PC-9 (cell line): ENCODE data around the gene SLC13A2. TPM values are rescaled to one million over a fixed set of nuclear protein-coding genes. Genes with fewer than 3 reads are reported as not detected.
A peak's percentile ranks its signal among the peaks of the same experiment; 100 is the strongest.

ENCODE experiments used
- BruUV-seq: library from RNA; stranded (reverse); fragments of 400-500 nt; replicated peaks from 2 replicates; lab custom pipeline; 2021; lab: Mats Ljungman, UMichigan
- CTCF ChIA-PET: fragments of 300-600 bp; sonication (Branson Sonifier 250); formaldehyde crosslinking; loops from one replicate; lab custom pipeline; 2022; ENCODE audit warnings: antibody characterized with exemption; lab: Charles Lee
- POLR2A ChIA-PET: fragments of 300-600 bp; sonication (Branson Sonifier 250); formaldehyde crosslinking; loops from one replicate; lab custom pipeline; 2022; ENCODE audit warnings: antibody characterized with exemption; ENCODE audit not compliant: unreplicated experiment; lab: Charles Lee
- DNase-seq, 2 experiments: peaks; one replicate each; pipeline versions ENCODE4 v3.0.0 to v3.0.0-alpha.2; 2015 to 2022; ENCODE audit warnings: mixed read lengths in 1 of 2
- H2AFZ ChIP-seq: fragments of 200-600 bp; sonication (generic); 2 replicates; pipeline ENCODE4 v1.8.1; 2017; ENCODE audit warnings: antibody characterized with exemption
- H3F3A ChIP-seq: fragments of 200-600 bp; sonication (generic); 2 replicates; pipeline ENCODE4 v1.8.1; 2017; ENCODE audit warnings: antibody characterized with exemption, mild to moderate bottlenecking, low read depth; ENCODE audit not compliant: insufficient read depth
- H3K27ac ChIP-seq: fragments of 200-600 bp; sonication (generic); 2 replicates; pipeline ENCODE4 v1.6.1; 2016; ENCODE audit warnings: mixed run types
- H3K27me3 ChIP-seq: fragments of 200-600 bp; sonication (generic); 2 replicates; pipeline ENCODE4 v1.6.1; 2016; ENCODE audit warnings: low read depth, mixed run types; ENCODE audit not compliant: insufficient read depth
- H3K36me3 ChIP-seq: fragments of 200-600 bp; sonication (generic); 2 replicates; pipeline ENCODE4 v1.6.1; 2016; ENCODE audit warnings: low read depth, mixed run types
- H3K4me1 ChIP-seq: fragments of 200-600 bp; sonication (generic); replicated peaks from 2 replicates; pipeline ENCODE4 v1.6.1; 2016; ENCODE audit warnings: mixed run types; ENCODE audit not compliant: insufficient read depth
- H3K4me2 ChIP-seq: fragments of 200-600 bp; sonication (generic); 2 replicates; pipeline ENCODE4 v1.6.1; 2017; ENCODE audit warnings: mixed run types
- H3K4me3 ChIP-seq: fragments of 200-600 bp; sonication (generic); 2 replicates; pipeline ENCODE4 v1.6.1; 2016; ENCODE audit warnings: mixed run types
- H3K79me2 ChIP-seq: fragments of 200-600 bp; sonication (generic); 2 replicates; pipeline ENCODE4 v1.6.1; 2017; ENCODE audit warnings: low read depth, mixed run types
- H3K9me2 ChIP-seq: fragments of 200-600 bp; sonication (generic); 2 replicates; pipeline ENCODE4 v1.8.1; 2017; ENCODE audit warnings: mild to moderate bottlenecking; ENCODE audit not compliant: insufficient read depth
- H3K9me3 ChIP-seq: fragments of 200-600 bp; sonication (generic); 2 replicates; pipeline ENCODE4 v1.8.1; 2016; ENCODE audit warnings: low read depth; ENCODE audit not compliant: insufficient read depth
- H4K20me1 ChIP-seq: fragments of 200-600 bp; sonication (generic); 2 replicates; pipeline ENCODE4 v1.8.1; 2017; ENCODE audit not compliant: insufficient read depth
- EZH2 ChIP-seq: fragments of 200-600 bp; sonication (generic); IDR thresholded peaks from 2 replicates; pipeline ENCODE4 v1.8.0; 2017; ENCODE audit warnings: antibody characterized with exemption, low read depth
- intact Hi-C: fragments of 100-400 bp; cut with micrococcal nuclease; formaldehyde crosslinking; loops from one replicate; pipeline ENCODE4 v1.10.0; 2022; ENCODE audit not compliant: unreplicated experiment
- total RNA-seq: library from RNA; stranded (reverse); gene quantifications from 2 replicates; pipeline ENCODE4 v1.2.3, GENCODE V29; 2021
- TF ChIP-seq, protein P1 (sequence below): fragments of 200-600 bp; sonication (generic); conservative IDR thresholded peaks from 2 replicates; pipeline ENCODE4 v1.6.1; 2017; ENCODE audit warnings: mixed run types, antibody characterized with exemption, mild to moderate bottlenecking, moderate library complexity

SLC13A2 gene
- total RNA-seq, 1 experiment from 2014 or later, result not detected

DNA sequence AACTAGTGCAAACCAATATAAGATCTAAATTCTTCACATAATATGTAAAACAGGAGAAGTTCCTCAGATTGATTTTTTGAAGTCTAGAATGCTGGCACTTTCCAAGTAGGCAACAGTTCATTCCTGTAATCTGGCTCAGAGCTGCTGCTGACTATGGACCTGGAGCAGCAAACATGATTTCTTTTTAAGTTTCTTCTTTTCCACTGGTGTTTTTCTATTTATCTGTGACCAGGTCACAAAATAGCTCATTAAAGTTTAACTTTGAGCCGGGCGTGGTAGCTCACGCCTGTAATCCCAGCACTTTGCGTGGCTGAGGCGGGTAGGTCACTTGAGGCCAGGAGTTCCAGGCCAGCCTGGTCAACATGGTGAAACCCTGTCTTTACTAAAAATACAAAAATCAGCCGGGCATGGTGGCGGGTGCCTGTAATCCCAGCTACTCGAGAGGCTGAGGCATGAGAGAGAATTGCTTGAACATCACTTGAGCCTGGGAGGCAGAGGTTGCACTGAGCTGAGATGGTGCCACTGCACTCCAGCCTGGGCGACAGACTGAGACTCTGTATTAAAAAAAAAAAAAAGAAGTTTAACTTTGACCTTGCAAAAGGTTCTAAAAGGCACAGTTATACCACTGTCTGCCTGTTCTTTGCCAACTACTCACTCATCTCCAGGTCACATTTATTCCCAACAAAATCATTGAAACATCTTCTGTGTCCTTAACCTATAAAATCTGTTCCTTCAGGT, 29.4 kb upstream of the SLC13A2 start:
- H3K4me2 ChIP-seq, result no peak overlapping the region
- no peaks in the 10 kb centered on the region for H3K9me3 ChIP-seq
- H3K36me3 ChIP-seq, result no peaks in the 10 kb centered on the region
- ChIA-PET POLR2A (interaction anchor here (0.5 kb wide), 1 partner anchor 386 kb away, joined by 3 read pairs; no protein-coding TSS in a partner anchor), CTCF (no interaction called here)
- H3K4me3 ChIP-seq, result no peak overlapping the region
- no peaks in the 10 kb centered on the region for H3F3A ChIP-seq
- H4K20me1 ChIP-seq, result no peaks in the 10 kb centered on the region
- intact Hi-C loops, result no loop called here
- no peak for TF ChIP-seq EZH2
- TF ChIP-seq, protein P1, sequence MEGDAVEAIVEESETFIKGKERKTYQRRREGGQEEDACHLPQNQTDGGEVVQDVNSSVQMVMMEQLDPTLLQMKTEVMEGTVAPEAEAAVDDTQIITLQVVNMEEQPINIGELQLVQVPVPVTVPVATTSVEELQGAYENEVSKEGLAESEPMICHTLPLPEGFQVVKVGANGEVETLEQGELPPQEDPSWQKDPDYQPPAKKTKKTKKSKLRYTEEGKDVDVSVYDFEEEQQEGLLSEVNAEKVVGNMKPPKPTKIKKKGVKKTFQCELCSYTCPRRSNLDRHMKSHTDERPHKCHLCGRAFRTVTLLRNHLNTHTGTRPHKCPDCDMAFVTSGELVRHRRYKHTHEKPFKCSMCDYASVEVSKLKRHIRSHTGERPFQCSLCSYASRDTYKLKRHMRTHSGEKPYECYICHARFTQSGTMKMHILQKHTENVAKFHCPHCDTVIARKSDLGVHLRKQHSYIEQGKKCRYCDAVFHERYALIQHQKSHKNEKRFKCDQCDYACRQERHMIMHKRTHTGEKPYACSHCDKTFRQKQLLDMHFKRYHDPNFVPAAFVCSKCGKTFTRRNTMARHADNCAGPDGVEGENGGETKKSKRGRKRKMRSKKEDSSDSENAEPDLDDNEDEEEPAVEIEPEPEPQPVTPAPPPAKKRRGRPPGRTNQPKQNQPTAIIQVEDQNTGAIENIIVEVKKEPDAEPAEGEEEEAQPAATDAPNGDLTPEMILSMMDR, result no peak
- no peaks in the 10 kb centered on the region for H3K9me2 ChIP-seq
- peaks cover 5% of the 10 kb centered on the region; the same call in 1 of the 2 replicates for H3K4me1 ChIP-seq
- H3K27me3 ChIP-seq, result no peaks in the 10 kb centered on the region
- H3K79me2 ChIP-seq, result no peaks in the 10 kb centered on the region
- no peak overlapping the region for H3K27ac ChIP-seq
- no TSS peak for BruUV-seq
- DNase-seq, result no peak
- H2AFZ ChIP-seq, result no peak overlapping the region

GRCh38 chr17:28446716-28447395, 26.6 kb upstream of the SLC13A2 start:
- CTCF ChIA-PET, result no interaction called here
- no peaks in the 10 kb centered on the region for H3K79me2 ChIP-seq
- BruUV-seq, result no TSS peak

GRCh38 chr17:28447396-28447760, 26.1 kb upstream of the SLC13A2 start:
- Histone ChIP-seq H2AFZ (no peak overlapping the region), H3K9me2 (no peaks in the 10 kb centered on the region), H3K9me3 (no peaks in the 10 kb centered on the region), H3K27me3 (no peaks in the 10 kb centered on the region), H3F3A (no peaks in the 10 kb centered on the region), H3K79me2 (no peaks in the 10 kb centered on the region), H3K4me3 (no peak overlapping the region), H4K20me1 (no peaks in the 10 kb centered on the region), H3K4me1 (peaks cover 5% of the 10 kb centered on the region; the same call in 1 of the 2 replicates), H3K4me2 (peak overlapping the region; percentile 72), H3K36me3 (no peaks in the 10 kb centered on the region), H3K27ac (no peak overlapping the region)
- ChIA-PET CTCF (no interaction called here), POLR2A (no interaction called here)
- no TSS peak for BruUV-seq
- intact Hi-C loops, result no loop called here
- DNase-seq, result no peak
- TF ChIP-seq, protein P1, result no peak
- TF ChIP-seq EZH2, result no peak

More at GRCh38 chr17:28446716-28447395, 26.6 kb upstream of the SLC13A2 start:
- POLR2A ChIA-PET, result no interaction called here
- Histone ChIP-seq H3K4me2 (peak overlapping the region; percentile 72), H3K9me3 (no peaks in the 10 kb centered on the region), H3K4me1 (peaks cover 5% of the 10 kb centered on the region; the same call in 1 of the 2 replicates), H3K27me3 (no peaks in the 10 kb centered on the region), H2AFZ (peak overlapping the region; percentile 84), H3K36me3 (no peaks in the 10 kb centered on the region), H3K4me3 (no peak overlapping the region), H3K27ac (no peak overlapping the region), H3F3A (no peaks in the 10 kb centered on the region), H4K20me1 (no peaks in the 10 kb centered on the region), H3K9me2 (no peaks in the 10 kb centered on the region)
- intact Hi-C loops, result no loop called here
- TF ChIP-seq, protein P1, result no peak
- TF ChIP-seq EZH2, result no peak
- DNase-seq, result peak; percentile 54 to 88
